KBM-7 (cell line): ENCODE results near the gene HES4.
A peak's percentile ranks its signal among the peaks of the same experiment; 100 is the strongest.

ENCODE experiments used
- DNase-seq: peaks from one replicate; pipeline ENCODE4 v3.0.0-alpha.2; 2015
- in situ Hi-C: fragments of 300-500 bp; cut with MboI; formaldehyde crosslinking; loops from 2 replicates; pipeline ENCODE4 v1.14.3; 2020; ENCODE audit warnings: low sequenced_read_pairs, low pct_unique_long_range_greater_than_20kb, mixed read lengths

HES4 gene

DNA sequence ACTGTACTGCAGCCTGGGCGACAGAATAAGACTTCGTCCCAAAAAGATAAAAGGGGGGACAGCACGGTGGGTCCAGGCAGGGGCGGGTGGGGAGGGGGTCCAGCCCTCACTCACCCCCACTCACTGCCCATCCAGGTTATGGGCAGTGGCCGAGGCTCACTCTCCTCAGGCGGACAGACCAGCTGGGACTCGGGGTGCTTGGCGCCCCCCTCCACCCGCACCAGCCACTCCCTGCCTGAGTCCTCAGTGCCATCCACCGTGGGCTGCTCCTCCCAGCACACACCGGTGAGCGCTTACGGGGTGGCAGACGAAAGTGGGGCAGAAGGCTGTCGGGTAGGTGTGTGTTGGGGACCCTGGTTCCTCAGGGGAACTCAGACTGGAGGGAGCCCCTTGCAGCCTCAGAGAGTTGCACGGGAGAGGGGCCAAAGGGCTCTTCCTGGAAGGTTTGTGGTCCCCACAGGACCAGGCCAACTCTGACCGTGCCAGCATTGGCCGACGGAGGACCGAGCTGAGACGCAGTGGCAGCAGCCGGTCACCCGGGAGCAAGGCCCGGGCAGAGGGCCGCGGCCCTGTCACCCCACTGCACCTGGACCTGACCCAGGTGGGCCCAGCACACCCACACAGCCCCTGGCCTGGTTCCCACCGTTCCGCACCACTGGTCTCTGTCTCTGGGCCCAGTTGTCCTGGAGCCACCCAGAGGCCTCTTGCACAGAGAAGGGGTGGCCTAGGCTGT lies 27.0 kb downstream of the HES4 start:
- in situ Hi-C loops, result no loop called here
- no peak for DNase-seq

DNA sequence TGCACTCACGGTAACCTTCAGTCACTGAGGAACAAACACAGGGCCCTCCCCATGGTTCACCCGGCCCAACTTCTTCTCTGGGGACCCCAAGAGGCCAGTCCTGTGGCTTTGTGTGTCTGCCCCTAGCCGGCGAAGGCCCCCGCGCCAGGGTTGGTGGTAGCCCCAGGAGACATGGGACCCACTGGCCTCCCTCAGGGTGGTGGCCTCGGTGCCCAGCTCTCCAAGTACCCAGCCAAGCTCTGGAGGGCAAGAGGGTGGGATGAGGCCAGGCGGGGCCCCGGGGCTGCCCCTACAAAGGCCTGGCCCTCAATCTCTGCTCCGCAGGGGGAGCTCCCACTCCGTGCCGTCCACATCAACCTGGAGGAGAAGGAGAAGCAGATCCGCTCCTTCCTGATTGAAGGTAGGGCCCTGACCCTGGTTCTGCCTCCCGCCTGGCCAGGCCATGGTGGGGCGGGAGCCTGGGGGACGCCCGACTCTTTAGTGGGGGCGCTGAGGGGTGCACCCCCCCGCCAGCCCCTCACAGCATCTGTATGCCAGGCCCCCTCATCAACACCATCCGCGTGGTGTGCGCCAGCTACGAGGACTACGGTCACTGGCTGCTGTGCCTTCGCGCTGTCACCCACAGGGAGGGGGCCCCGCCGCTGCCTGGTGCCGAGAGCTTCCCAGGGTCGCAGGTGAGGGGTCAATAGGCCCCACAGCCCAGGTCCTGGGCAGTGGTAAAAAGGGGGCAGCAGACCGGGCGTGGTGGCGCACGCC lies 28.0 kb downstream of the HES4 start:
- DNase-seq, result no peak
- in situ Hi-C loops, result no loop called here

DNA sequence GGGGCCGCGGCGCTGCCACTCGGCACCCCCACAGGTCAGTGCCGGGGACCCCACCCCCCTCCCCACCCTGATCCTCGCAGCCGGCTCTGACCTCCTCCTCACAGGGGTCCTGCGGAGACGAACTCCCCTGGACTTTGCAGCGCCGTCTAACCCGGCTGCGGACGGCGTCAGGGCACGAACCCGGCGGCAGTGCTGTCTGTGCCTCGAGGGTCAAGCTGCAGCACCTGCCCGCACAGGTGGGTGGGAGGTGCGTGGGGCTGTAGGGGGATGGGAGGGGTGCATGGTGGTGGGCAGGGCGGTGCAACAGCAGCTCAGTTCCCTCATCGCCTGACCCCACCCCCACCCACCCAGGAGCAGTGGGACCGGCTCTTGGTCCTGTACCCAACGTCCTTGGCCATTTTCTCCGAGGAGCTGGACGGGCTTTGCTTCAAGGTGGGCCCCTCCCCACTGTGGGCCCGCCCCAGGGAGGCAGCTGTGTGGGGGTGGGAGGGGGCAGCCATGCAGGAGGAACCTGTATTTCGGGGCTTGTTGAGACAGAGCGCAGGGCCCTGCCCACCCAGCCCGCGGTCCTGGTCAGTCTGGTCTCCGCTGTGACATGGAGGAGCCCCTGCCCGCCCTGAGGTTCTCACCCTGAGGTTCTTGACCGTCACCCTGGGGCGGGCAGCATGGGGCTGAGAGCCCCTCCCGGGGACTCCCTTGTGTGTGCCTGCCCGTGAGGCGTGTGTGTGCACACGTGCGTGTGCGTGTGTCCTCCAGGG lies 28.7 kb downstream of the HES4 start:
- in situ Hi-C loops, result no loop called here
- DNase-seq, result no peak

DNA sequence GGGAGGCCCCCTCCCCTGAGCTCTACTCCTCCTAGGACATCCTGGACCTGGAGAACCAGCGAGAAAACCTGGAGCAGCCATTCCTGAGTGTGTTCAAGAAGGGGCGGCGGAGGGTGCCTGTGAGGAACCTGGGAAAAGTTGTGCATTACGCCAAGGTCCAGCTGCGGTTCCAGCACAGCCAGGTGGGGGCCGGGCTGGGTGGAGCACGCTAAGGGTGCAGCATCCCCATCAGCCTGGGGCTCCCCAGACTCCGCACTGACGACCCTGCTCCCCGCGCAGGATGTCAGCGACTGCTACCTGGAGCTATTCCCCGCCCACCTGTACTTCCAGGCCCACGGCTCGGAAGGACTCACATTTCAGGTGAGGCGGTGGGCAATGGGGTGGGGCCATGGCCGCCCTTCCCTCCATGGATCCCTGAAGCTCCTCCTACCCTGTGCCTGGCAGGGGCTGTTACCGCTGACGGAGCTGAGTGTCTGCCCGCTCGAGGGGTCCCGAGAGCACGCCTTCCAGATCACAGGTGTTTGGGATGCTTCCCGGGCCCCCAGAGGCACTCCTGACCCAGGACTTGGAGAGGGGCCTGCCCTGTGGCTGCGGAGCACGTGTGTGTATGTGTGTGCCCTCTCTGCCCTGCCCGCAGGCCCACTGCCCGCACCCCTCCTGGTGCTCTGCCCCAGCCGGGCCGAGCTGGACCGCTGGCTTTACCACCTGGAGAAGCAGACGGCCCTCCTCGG lies 29.5 kb downstream of the HES4 start:
- no peak for DNase-seq
- in situ Hi-C loops, result no loop called here

DNA sequence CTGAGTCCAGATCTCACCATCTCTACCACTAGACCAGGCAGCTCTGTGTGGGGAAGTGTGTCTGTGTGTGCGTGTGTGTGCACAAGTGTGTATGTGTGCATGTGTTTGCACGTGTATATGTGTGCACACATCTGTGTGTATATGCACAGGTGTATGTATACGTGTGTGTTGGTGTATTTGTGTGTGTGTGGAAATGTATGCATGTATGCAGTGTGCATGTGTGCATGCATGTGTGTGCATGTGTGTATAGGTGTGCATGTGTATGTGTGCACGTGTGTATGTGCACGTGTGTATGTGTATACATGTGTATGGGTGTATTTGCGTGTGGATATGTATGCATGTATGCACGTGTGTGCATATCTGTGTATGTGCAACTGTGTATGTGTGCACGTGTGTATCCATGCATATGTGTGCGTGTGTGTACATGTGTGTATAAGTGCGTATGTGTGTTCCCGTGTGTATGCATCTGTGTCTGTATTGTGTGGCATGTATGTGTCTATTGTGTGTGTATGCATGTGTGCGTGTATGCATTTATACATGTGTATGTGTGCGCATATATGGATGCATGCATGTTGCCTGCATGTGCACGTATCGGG lies 30.5 kb downstream of the HES4 start:
- in situ Hi-C loops, result no loop called here
- no peak for DNase-seq

DNA sequence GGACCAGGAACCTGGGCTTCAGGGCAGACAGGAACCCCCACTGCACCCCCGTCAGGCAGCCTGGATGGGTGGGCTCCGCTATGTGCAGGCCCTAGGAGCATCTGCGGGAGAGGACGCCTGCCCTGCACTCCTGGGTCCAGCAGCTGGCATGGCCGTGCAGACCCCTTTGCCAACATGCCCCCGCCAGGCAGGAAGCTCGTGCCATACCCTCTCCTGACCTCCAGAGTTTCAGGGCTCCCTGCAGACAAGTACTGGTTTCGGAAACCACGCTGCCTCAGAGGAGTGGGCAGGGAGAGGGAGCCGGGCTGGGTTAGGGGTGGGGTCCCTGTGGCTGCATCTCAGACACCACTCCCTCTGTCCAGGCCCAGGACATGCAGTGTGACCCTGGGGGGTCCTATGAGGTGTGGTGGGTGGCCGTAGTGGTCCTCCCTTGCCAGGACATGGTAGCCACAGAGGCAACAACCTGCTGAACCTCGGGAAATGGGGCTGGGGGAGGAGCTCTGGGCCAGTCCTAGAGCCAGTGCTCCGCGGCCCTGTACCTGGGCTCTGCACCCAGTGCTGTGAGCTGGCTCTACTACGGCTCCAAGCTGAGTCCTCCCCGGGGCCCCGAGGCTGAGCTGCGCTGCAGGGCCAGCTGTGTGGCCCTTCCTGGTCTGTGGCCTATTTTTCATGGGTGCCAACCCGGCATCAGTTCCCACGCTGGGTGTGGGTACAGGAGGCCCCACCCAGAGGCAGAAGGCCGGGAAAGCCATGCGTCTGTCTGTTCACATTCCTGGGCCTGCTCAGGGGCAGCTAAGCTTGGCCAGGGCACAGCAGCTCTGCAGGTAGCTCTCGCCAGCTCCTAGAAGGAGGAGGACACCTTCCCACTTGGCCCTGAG lies 32.2 kb downstream of the HES4 start:
- in situ Hi-C loops, result no loop called here
- DNase-seq, result no peak

DNA sequence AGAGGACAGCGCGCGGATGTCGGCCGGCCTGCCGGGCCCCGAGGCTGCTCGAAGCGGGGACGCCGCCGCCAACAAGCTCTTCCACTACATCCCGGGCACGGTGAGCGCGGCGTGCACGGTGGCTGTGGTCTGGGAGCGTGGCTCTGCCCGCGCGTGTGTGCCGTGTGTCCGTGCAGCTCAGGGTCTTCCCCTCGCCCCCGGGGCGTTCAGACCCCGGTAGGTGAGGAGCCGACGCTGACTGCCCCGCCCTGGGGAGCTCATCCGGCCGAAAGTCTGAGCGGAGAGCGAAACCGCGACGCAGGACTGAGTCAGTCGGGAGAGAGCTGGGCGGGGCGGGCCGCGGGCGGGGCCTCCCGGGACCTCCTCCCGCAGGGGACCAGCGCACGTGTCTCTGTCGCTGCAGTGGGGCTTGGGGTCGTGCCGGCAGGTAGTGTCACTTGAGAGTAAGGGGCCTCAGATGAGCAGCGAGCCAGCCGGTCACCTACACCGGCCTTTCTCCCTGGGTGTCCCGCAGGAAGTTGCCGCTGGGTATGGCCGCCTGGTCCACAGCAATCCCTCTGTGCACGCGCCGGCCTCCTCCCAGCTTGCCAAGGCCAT lies 33.1 kb downstream of the HES4 start:
- DNase-seq, result peak; percentile 54
- in situ Hi-C loops, result no loop called here

DNA sequence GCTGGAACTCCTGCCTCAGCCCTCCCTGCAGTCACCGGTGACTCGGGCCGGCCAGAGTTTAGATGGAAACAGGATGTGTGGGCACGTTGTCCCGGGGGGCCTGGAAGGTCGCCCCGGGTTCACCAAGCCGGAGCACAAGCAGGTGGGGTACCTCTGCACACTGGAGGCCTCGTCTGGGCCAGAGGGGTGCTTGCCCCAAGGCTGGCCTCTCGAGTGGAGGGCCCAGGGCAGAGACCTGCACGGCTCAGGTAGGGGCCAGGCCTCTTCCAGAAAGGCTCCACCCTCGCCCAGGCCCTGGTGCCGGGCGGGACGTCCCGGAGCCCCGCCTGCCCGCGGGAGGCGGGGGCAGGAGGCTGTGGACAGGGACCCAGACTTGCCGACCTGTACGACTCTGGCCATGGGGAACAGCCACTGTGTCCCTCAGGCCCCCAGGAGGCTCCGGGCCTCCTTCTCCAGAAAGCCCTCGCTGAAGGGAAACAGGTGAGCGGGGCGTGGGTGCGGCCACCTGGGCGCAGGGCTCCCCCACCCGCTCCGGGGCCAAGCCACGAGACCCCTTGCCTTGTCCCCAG lies 33.7 kb downstream of the HES4 start, which contains the start of gene PLEKHN1:
TSS of gene PLEKHN1 (plus strand) at position 348 of the 569 bp plus-strand sequence. CDS start at position 398, 50 bp downstream.
- in situ Hi-C loops, result no loop called here
- no peak for DNase-seq

DNA sequence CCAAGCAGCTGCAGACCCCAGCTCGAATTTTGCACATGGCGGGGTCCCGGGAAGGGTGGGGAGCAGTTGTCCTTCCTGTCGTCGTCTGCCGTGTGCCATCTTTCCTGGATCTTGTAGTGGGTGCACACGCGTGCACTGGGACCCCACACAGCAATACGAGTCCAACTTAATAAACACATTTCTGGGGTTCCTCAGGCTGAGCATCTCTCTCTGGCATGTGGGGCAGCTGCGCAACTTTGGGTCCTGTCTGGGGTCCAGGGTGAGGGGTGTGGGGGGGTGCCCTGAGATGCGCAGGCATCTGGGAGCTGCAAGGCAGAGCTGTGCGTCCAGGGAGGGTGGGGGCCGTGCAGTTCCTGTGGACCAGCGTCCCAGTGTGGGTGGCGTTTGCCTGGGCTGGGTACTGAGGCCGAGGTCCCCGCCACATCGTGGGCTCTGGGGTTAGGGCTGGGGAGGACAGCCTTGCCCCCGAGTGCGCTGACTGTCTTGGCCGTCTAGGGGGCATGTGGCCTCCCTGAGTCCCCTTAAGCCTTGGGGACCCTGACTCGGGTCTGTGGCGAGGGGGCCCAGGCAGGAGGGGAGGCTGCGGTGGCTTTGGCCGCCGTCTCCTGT lies 34.3 kb downstream of the HES4 start:
- no peak for DNase-seq
- in situ Hi-C loops, result no loop called here

DNA sequence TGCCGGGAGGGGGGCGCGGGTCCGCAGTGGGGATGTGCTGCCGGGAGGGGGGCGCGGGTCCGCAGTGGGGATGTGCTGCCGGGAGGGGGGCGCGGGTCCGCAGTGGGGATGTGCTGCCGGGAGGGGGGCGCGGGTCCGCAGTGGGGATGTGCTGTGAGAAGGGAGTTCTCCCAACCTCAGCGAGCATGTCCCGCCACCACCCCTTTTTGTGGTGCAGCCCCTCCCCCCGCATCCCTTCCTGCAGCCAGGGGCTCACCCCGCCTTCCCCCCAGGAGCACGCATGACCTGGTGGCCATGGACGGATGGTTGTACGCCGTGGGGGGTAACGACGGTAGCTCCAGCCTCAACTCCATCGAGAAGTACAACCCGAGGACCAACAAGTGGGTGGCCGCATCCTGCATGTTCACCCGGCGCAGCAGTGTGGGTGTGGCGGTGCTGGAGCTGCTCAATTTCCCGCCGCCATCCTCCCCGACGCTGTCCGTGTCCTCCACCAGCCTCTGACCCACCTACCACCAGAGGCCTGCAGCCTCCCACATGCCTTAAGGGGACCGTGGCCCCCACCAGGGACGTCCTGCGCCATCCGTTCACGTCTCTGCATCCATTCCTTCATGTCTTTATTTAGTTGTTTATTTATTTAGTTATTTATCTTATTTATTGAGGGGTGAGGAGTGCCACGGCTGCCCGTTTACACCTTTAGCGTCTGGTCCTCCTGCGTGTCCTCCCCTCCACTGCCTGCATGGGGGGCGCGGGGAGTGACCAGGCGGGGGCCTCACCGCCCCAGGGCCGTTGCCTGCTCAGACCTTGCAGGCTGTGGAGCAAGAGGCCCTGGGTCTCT lies 35.0 kb downstream of the HES4 start:
- in situ Hi-C loops, result no loop called here
- DNase-seq, result no peak

DNA sequence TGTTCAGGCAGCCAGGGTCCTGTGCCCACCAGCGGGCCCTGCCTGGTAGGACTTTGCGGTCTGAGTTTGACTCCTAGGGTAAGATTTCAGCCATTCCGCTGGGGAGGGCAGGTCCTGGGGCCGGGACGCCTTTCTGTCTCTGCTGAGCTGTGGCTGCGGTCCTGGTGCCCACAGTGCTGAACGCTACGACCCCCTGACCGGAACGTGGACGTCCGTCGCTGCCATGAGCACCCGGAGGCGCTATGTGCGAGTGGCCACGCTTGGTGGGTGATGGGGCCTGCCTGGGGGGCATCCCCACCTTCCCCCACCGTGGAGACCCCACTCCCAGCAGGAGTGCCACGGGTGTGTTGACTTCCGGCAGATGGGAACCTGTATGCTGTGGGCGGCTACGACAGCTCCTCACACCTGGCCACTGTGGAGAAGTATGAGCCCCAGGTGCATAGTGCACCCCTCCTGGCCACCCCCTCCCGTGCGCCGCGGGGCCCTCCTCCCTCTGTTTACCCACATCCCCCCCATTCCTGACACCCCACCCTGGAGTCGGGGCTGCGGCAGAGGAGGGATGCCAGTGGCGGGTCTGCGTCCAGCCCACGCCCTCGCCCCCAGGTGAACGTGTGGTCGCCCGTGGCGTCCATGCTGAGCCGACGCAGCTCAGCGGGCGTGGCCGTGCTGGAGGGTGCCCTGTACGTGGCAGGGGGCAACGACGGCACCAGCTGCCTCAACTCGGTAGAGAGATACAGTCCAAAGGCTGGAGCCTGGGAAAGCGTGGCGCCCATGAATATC lies 36.0 kb downstream of the HES4 start:
- DNase-seq, result no peak
- in situ Hi-C loops, result no loop called here

DNA sequence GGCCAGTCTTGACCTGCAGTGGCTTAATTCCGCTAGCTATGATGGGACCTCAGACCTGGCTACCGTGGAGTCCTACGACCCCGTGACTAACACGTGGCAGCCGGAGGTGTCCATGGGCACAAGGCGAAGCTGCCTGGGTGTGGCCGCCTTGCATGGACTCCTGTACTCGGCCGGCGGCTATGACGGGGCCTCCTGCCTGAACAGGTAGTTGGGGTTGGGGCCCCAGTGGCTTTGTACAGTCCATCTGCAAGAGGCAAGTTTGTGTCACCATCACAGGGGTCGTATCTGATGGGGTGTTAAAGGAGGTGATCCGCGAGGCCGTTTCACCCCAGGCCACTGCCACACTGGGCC lies 36.6 kb downstream of the HES4 start:
- no peak for DNase-seq
- in situ Hi-C loops, result no loop called here

DNA sequence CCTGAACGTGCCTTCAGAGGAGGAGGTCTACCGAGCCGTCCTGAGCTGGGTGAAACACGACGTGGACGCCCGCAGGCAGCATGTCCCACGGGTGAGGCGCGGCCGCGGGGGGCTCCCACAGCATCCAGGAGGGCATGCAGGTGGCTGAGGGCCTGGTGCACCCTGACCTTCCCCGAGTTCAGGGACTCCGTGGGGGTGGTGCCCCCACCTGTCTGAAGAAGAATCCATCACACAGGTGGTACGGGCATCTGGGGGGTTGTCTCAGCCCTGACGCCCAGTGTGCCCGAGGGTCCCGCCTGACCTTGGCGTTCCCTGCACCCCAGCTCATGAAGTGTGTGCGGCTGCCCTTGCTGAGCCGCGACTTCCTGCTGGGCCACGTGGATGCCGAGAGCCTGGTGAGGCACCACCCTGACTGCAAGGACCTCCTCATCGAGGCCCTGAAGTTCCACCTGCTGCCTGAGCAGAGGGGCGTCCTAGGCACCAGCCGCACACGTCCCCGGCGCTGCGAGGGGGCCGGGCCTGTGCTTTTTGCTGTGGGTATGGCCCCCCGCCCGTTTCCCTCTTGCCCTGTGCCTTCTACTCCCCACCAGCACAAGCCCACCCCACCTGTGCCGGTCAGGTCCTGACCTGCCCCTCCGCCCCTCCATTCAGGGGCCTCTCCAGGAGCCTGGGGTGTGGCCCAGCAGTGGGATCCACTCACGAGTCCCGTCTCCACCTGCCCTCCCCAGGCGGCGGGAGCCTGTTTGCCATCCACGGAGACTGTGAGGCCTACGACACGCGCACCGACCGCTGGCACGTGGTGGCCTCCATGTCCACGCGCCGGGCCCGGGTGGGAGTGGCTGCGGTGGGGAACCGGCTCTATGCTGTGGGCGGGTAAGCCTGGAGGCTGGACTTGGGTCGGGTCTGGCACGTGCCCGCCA lies 37.3 kb downstream of the HES4 start:
- in situ Hi-C loops, result no loop called here
- DNase-seq, result no peak

DNA sequence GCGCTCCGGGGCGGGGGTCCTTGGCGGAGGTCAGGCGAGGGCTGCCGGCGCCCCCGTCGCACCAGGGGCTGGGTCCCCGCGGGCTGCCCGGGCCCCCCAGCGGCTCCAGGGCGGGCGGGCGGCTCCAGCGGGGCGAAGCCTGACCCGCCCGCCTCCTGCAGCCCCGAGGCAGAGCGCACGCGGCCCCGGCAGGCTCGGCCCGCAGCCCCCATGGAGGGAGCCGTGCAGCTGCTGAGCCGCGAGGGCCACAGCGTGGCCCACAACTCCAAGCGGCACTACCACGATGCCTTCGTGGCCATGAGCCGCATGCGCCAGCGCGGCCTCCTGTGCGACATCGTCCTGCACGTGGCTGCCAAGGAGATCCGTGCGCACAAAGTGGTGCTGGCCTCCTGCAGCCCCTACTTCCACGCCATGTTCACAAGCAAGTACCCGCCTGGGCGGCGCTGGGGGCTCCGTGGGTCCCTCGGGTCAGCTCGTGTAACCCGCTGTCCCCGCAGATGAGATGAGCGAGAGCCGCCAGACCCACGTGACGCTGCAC lies 38.7 kb downstream of the HES4 start:
- in situ Hi-C loops, result no loop called here
- DNase-seq, result no peak
